NCI-H345 (cell line): ENCODE results near the gene HIP1R.
A peak's percentile ranks its signal among the peaks of the same experiment; 100 is the strongest.

ENCODE experiments used
- DNase-seq: peaks from one replicate; lab custom pipeline; 2025; lab: John Stamatoyannopoulos, UW

The HIP1R gene

DNA sequence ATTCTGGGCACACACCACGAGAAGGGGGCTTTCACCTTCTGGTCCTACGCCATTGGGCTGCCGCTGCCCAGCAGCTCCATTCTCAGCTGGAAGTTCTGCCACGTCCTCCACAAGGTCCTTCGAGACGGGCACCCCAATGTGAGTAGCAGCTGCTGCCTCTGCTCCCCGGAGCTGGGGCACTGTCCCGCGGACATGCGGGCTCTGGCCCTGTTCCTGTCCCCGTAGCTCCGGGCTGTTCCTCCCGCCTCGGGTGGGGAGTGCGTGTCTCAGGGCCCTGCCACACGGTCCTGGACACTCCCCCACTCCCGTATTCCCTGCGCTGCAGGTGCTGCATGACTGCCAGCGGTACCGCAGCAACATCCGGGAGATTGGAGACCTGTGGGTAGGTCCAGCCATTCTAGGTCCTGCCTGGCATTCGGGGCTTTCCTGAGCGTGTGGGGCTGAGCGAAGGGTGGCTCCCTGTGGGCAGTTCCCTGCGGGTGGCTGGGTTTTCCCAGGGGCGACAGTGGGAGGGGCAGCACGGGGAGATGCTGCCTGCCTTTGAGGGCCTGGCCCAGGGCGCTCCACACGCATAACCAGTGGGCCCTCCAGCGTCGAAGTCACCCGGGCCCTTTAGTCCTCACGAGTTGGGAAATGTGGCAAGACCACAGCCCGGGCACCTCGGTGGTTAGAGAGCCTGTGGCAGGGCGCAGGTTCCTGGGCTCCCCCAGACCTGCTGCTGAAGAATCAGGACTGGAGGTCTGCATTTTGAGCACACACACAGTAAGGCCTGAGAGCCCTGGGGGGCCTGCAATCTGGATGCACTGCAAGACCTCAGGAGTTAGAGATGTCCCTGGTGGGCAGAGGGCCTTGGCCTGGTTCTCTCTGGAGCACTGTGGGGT is 13.5 kb downstream of the HIP1R start:
- DNase-seq = no peak

DNA sequence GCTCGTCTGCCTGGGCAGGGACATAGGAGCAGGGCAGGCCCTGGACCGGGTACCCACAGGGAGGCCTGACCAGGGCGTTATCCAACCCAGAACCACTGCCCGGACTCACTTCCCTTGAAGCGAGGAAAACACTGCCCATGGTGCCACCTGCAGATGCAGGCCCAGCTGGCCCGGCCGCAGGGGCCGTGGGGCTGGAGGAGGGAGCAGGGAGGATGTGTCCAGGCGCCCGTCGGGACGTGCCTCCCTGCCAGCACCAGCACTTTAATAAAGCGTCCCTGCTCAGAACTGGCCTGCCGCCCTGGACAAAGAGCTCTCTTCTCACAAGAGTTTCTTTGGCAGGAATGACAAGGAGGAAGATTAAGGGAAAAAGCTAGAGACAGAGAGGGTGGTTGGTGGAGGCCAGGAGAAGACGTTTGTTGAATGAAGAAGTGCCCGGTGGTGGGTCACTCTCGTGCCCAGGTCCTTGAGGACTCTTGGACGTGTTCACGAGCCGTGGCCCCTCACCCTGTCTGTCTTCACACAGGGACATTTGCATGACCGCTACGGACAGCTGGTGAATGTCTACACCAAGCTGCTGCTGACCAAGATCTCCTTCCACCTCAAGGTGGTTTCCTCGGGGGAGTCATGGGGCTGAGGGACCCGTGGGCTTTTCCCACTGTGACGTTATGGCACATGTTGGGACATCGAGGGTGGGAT is 14.2 kb downstream of the HIP1R start:
- DNase-seq = no peak

DNA sequence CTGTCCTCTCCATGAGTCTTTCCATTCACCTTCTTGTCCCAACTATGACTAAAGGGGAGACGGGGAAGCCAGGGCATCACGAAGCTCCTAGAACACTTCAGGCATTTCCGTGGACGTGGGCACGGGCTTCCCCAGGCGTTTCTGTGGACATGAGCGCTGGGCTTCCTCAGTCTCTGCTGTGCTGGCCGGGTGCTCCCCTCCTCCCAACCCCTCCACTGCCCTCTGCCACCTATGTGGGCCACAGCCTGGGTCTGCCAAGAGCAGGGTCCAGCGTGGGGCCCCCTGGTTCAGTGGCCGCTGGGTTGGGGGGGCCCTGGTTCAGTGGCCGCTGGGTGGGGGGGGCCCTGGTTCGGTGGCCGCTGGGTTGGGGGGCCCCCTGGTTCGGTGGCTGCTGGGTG is 14.8 kb downstream of the HIP1R start:
- no peak for DNase-seq

DNA sequence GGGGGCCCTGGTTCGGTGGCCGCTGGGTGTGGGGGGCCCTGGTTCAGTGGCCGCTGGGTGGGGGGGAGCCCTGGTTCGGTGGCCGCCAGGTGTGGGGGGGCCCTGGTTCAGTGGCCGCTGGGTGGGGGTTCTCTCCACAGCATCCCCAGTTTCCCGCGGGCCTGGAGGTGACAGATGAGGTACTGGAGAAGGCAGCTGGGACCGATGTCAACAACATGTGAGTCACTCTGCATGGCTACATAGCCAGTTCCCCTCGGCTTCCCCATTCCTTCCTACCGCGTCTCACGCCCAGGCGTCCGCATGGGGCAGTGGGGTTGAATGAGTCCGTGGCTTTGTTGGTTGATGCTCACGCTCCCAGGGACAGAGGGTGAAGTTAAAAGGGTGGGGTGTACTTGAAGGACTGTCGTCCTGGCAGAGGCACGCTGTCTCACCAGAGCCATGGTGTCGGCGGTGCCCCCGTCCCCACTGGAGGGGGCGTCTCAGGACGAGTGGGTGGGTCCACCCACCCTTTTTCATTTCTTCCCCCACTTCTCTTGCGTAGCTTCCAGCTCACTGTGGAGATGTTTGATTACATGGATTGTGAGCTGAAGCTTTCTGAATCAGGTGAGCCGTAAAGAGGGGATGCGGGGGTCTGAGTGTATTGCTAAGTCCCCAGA is 15.6 kb downstream of the HIP1R start:
- no peak for DNase-seq

DNA sequence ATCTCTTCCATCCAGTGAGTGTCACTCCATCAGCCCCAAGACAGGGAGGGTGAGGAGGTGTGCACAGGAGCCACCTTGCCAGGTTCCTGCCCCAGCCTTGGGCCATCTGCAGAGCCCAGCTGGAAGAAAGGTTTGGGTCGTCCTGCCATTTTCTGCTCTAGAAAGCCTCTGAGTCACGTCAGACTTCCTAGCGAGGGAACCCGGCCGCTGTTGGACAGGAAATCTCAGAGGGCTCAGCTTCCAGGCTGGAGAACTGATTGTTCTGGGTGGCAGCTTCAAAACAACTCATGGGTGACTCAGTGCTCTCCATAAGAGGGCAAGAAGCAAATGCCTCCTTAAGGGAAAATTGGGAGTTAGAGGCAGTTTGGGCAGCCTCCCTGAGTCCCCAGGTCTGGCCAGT is 16.6 kb downstream of the HIP1R start:
- no peak for DNase-seq

DNA sequence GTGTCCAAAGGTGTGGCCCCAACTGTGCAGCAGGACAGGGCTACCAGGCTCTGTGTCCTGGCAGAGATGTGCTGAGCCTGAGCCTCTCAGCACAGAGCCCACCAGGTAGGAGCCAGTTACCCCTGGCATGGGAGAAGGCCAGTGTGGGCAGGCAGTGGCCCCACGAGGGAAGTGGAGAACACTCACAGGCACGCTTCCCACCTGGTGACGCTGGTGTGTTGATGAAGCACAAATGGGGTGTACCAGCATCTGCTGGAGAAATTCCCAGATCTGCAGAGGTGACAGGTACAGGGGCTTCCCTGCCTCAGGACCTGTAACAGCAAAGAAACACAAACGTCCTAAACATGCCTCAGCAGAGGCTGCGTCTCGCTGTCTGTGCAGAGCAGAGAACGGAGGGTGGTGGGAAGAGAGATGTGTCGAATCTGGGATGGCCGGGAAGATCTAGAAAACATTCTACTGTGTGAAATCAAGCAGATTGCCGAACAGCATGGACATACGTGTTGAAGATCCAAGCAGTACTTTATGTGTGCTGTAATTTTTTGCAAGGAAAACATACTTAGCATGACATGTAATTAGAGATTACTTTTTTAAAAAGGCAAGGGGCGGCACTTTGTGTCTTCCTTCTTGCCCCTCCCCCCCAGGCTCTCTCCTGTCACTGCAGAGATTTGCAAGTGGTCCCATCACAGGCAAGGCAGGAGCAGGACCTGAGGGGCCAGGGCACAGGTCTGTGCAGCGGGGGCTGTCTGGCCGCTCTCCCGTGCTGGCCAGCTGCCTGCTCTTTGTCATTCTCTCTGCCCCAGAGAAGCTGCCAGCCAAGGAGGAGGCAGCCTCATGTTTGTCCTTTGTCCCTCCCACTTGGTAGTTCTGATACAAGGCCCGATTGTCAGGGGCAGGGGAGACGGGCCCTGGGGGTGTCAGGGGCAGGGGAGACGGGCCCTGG is 17.3 kb downstream of the HIP1R start:
- DNase-seq = no peak

DNA sequence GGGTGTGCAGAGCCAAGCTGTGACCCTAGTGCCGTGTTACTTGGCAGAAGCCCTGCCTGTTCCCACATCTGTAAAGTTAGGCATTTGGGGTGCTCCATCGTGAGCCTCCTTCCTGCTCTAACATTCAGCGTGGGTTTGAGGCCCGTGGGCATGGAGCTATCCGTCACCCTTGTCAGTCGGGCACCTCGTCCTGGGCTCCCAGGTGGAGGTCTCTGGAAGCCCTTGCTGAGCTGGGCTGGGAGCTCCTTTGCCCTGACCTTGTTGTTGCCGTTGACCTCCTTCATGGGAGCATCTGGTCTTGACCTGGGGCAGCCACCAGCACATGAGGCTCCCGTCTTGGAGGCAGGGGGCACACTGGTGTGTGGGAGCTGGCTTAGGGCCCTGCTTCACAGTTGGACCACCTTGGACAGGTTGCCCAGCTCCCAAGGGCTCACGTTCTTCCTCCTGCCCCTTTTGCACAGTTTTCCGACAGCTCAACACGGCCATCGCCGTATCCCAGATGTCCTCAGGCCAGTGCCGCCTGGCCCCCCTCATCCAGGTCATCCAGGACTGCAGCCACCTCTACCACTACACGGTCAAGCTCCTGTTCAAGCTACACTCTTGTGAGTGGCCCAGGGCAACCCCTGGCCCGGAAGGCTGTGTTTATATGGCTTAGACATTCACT is 18.5 kb downstream of the HIP1R start:
- DNase-seq = no peak

DNA sequence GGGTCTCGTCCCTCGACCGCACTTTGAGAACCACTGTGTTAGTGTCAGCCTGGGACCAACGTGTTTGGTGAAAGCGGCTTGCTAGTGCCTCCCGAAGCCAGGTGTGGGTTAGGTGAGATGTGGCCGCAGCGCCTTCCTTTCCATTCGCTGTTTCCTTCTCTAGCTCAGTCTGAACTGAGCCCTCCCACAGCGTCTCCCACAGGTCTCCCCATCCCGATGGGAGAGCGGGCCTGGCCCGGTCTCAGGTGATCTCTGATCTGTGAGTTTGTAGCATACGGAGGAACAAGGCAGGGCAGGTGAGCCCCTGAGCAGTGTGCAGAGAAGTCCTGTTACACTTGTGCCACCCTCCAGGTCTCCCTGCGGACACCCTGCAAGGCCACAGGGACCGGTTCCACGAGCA is 19.3 kb downstream of the HIP1R start:
- no peak for DNase-seq

DNA sequence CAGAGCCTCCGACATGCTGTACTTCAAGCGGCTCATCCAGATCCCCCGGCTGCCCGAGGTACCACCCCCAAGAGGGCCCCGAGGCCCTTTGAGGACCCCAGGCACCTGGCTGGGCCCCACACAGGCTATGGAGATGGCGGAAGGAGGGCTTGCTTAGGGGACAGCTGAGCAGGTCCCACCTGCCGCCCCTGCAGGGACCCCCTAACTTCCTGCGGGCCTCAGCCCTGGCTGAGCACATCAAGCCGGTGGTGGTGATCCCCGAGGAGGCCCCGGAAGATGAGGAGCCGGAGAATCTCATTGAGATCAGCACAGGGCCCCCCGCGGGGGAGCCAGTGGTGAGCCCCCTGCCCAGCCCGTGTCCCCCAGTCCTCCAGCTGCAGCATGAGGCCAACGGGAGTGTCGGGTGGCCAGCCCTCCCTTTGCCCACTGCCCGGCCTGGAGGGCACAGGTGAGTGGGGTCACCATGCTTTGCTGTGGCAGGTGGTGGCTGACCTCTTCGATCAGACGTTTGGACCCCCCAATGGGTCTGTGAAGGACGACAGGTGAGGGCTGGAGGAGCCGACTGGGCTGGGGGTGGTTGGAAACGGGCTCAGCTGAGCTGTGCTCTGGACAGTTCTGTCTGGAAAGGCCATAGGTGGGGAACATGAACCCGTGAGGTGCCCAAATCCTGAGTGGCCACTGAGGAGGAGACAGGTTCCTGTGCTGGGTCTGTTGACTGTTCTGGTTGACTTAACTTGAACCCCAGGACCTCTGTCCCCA is 20.0 kb downstream of the HIP1R start:
- no peak for DNase-seq

DNA sequence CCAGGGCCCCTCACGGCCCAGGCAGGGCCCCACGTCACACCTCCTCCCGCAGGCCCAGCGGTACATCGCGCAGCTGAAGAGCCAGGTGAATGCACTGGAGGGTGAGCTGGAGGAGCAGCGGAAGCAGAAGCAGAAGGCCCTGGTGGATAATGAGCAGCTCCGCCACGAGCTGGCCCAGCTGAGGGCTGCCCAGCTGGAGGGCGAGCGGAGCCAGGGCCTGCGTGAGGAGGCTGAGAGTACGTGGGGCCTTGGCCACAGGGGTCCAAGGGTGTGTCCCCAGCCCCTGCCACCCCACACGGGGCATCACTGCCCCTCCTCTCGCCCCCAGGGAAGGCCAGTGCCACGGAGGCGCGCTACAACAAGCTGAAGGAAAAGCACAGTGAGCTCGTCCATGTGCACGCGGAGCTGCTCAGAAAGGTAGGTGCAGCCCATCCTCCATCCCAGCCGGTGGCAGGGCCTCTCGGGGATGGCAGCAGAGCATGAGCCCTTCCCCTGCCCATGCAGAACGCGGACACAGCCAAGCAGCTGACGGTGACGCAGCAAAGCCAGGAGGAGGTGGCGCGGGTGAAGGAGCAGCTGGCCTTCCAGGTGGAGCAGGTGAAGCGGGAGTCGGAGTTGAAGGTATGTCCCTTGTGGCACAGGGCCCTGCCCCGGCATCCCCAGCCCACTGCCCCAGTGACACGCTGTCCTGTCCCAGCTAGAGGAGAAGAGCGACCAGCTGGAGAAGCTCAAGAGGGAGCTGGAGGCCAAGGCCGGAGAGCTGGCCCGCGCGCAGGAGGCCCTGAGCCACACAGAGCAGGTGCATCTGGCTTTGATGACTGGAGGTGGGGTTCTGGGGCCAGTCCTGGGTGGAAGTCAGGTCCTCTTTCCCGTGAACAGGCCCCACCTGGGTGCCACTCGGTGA is 20.9 kb downstream of the HIP1R start:
- DNase-seq = no peak

DNA sequence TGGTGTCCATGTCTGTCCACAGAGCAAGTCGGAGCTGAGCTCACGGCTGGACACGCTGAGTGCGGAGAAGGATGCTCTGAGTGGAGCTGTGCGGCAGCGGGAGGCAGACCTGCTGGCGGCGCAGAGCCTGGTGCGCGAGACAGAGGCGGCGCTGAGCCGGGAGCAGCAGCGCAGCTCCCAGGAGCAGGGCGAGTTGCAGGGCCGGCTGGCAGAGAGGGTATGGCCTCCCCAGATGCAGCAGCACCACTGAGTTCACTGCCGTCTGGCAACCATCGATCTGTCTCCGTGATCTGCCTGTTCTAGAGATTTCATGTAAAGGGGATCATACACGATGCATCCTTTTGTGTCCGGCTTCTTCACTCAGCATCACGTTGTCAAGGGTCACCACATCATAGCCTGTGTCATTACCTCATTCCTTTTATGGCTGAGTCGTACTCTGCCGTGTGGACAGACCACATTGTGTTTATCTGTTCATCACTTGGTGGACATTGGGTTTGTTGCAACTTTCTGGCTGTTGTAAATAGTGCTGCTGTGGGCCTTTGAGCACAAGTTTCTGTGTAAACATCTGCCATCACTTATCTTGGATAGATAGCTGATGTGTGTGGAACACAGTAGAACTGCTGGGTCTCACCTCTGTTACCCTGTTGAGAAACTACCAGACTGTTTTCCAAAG is 21.9 kb downstream of the HIP1R start:
- DNase-seq = no peak

DNA sequence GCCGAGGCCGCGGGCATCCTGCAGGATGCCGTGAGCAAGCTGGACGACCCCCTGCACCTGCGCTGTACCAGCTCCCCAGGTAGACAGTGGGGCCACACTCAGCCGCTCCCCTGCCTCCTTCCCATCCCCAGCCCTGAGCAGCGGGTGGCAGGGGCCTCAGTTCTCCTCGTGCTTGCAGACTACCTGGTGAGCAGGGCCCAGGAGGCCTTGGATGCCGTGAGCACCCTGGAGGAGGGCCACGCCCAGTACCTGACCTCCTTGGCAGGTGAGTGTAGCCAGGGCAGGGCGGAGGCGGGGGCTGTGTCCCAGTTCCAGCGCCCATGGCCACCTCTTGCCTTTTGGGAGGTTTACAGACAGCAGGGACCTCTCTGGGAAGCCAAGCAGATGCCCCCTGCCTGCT is 22.9 kb downstream of the HIP1R start:
- DNase-seq = no peak

DNA sequence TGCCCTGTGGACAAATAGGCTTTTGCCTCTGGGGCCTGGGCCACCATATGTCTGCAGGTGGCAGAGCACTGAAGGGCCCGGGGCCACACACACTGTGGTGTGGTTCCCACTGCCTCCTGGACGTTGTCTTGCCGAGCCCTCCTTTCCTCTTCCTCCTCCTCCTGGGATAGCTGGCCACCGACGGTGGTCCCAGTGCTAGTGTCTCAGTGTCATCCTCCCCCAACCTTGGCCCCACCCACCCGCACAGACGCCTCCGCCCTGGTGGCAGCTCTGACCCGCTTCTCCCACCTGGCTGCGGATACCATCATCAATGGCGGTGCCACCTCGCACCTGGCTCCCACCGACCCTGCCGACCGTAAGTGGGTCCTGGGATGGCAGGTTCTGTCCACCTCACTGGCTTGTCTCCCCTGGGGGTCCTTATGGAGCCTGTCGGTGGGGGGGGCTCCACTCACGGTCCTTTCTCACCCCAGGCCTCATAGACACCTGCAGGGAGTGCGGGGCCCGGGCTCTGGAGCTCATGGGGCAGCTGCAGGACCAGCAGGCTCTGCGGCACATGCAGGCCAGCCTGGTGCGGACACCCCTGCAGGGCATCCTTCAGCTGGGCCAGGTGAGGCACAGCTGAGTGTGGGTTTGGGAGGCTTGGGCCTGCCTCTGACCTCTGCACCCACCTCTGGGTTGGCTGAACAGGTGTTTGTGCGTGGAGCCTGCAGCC is 23.5 kb downstream of the HIP1R start:
- no peak for DNase-seq

DNA sequence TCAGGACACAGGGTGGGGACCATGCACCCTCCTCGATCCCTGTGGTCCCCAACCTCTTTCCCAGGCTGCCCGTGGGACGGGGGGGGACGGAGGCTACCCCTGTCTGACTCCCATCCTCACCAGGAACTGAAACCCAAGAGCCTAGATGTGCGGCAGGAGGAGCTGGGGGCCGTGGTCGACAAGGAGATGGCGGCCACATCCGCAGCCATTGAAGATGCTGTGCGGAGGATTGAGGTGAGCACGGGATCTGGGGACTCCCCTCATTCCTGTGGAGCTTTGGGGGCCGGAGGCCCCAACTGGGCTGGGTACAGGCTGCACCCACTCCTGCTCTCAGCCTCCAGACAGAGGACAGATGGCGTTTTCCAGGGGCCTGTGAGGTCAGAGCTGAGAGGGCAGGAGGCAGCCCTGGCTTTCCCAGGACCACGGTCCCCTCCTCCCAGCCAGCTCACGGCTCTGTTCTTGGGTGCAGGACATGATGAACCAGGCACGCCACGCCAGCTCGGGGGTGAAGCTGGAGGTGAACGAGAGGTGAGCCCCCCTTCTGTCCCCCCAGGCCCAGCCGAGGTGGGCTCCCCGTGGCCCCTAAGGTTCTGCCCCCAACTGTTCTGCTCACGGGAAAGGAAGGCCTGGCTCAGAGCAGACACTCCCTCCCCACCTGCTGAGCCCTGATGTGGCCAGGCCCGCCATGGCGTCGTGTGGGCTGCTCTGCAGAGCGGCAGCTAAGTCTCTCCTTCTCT is 24.2 kb downstream of the HIP1R start:
- DNase-seq = no peak

DNA sequence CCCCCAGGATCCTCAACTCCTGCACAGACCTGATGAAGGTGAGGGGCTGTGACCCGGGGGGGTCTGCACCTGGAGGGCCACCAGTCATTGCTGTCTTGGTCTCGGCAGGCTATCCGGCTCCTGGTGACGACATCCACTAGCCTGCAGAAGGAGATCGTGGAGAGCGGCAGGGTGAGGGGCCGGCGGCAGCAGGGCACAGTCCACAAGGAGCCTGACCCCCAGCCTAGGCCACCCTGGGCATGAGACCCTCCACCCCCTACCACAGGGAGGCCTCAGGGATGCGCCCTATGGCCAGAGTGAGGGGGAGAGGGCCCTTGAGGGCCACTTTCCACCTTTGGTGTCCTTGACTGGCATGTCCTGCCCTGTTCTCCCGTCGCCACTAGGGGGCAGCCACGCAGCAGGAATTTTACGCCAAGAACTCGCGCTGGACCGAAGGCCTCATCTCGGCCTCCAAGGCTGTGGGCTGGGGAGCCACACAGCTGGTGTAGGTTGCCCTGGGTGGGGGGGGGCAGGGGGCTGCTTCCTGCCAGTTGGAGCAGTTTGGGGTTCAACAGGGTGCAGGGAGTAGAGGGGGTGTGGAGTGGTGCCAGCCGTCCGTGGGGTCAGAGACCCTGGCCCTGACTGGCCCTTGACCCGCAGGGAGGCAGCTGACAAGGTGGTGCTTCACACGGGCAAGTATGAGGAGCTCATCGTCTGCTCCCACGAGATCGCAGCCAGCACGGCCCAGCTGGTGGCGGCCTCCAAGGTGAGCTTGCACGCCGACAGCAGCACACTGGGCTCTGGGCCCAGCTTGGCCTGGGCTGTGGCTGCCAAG is 25.0 kb downstream of the HIP1R start:
- DNase-seq = peak; percentile 65

DNA sequence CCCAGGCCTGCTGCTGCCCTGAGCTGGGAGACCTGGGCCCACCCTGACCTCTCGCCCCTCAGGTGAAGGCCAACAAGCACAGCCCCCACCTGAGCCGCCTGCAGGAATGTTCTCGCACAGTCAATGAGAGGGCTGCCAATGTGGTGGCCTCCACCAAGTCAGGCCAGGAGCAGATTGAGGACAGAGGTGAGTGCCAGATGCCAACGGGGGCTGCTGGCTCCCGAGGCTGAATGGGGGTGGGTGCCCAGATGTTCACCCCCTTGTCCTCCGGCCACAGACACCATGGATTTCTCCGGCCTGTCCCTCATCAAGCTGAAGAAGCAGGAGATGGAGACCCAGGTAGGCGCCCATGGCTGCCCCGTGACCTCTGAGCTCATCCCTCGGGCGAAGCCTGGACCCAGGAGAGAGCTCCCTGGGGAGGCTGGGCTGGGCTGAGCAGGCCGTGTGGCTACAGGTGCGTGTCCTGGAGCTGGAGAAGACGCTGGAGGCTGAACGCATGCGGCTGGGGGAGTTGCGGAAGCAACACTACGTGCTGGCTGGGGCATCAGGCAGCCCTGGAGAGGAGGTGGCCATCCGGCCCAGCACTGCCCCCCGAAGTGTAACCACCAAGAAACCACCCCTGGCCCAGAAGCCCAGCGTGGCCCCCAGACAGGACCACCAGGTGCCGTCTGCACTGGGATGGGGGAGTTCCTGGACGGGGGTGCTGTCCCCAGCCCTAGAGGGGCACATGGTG is 25.8 kb downstream of the HIP1R start:
- DNase-seq = no peak
